ENCODE data around the gene KIRREL3.

The KIRREL3 gene

GRCh38 chr11:126409620-126409985 is 591.0 kb downstream of the KIRREL3 start:
- no peak overlapping the region for H3K27ac Mint-ChIP-seq

GRCh38 chr11:126408901-126409619 is 591.5 kb downstream of the KIRREL3 start:
- H3K9me3 Mint-ChIP-seq = no peaks in the 10 kb centered on the region
- peak overlapping the region; percentile 12 for H3K27ac Mint-ChIP-seq
- no peak for DNase-seq
- no peak overlapping the region for H3K4me3 Mint-ChIP-seq
- H3K4me1 Mint-ChIP-seq = no peaks in the 10 kb centered on the region
- CTCF ChIA-PET = no interaction called here
- no peaks in the 10 kb centered on the region for H3K36me3 Mint-ChIP-seq
- no peaks in the 10 kb centered on the region for H3K27me3 Mint-ChIP-seq

More at GRCh38 chr11:126409620-126409985, 591.0 kb downstream of the KIRREL3 start:
- H3K36me3 Mint-ChIP-seq = no peaks in the 10 kb centered on the region
- CTCF ChIA-PET = no interaction called here
- no peaks in the 10 kb centered on the region for H3K9me3 Mint-ChIP-seq
- H3K27me3 Mint-ChIP-seq = no peaks in the 10 kb centered on the region
- DNase-seq = no peak
- no peaks in the 10 kb centered on the region for H3K4me1 Mint-ChIP-seq
- H3K4me3 Mint-ChIP-seq = no peak overlapping the region

- Mint-ChIP-seq H3K4me3 (no peak overlapping the region), H3K27me3 (no peaks in the 10 kb centered on the region), H3K9me3 (no peaks in the 10 kb centered on the region), H3K27ac (no peak overlapping the region), H3K4me1 (no peaks in the 10 kb centered on the region), H3K36me3 (no peaks in the 10 kb centered on the region)
- CTCF ChIA-PET = no interaction called here
- no peak for DNase-seq
Measured at GRCh38 chr11:126408496-126408895, 592.1 kb downstream of the KIRREL3 start.

- Mint-ChIP-seq H3K27ac (no peak overlapping the region), H3K27me3 (no peaks in the 10 kb centered on the region), H3K36me3 (no peaks in the 10 kb centered on the region), H3K9me3 (no peaks in the 10 kb centered on the region), H3K4me1 (no peaks in the 10 kb centered on the region), H3K4me3 (no peak overlapping the region)
- CTCF ChIA-PET = no interaction called here
- DNase-seq = no peak
Measured at GRCh38 chr11:126407682-126408288, 592.8 kb downstream of the KIRREL3 start.

- Mint-ChIP-seq H3K4me1 (no peaks in the 10 kb centered on the region), H3K4me3 (no peak overlapping the region), H3K27me3 (no peaks in the 10 kb centered on the region), H3K36me3 (no peaks in the 10 kb centered on the region), H3K9me3 (no peaks in the 10 kb centered on the region), H3K27ac (no peak overlapping the region)
- CTCF ChIA-PET = no interaction called here
- no peak for DNase-seq
Measured at GRCh38 chr11:126407101-126407521, 593.5 kb downstream of the KIRREL3 start.

- Mint-ChIP-seq H3K4me1 (no peaks in the 10 kb centered on the region), H3K4me3 (no peak overlapping the region), H3K9me3 (no peaks in the 10 kb centered on the region), H3K36me3 (no peaks in the 10 kb centered on the region), H3K27ac (no peak overlapping the region), H3K27me3 (no peaks in the 10 kb centered on the region)
- CTCF ChIA-PET = interaction anchor here (1.1 kb wide), 1 partner anchor 14 kb away, joined by 3 read pairs; no protein-coding TSS in a partner anchor
- DNase-seq = no peak
Measured at GRCh38 chr11:126406368-126406767, 594.2 kb downstream of the KIRREL3 start.

GRCh38 chr11:126405906-126406305 is 594.7 kb downstream of the KIRREL3 start:
- Mint-ChIP-seq H3K27me3 (no peaks in the 10 kb centered on the region), H3K27ac (no peak overlapping the region), H3K4me1 (no peaks in the 10 kb centered on the region), H3K9me3 (no peaks in the 10 kb centered on the region), H3K36me3 (no peaks in the 10 kb centered on the region), H3K4me3 (no peak overlapping the region)
- CTCF ChIA-PET = interaction anchor here (1.1 kb wide), 1 partner anchor 14 kb away, joined by 3 read pairs; no protein-coding TSS in a partner anchor
- no peak for DNase-seq

GRCh38 chr11:126405374-126405773 is 595.2 kb downstream of the KIRREL3 start:
- Mint-ChIP-seq H3K9me3 (no peaks in the 10 kb centered on the region), H3K27me3 (no peaks in the 10 kb centered on the region), H3K36me3 (no peaks in the 10 kb centered on the region), H3K4me1 (no peaks in the 10 kb centered on the region), H3K4me3 (no peak overlapping the region), H3K27ac (no peak overlapping the region)
- CTCF ChIA-PET = interaction anchor here (1.1 kb wide), 1 partner anchor 13 kb away, joined by 3 read pairs; no protein-coding TSS in a partner anchor
- DNase-seq = no peak

- Mint-ChIP-seq H3K27ac (no peak overlapping the region), H3K9me3 (no peaks in the 10 kb centered on the region), H3K4me3 (no peak overlapping the region), H3K36me3 (no peaks in the 10 kb centered on the region), H3K27me3 (peaks cover 4% of the 10 kb centered on the region), H3K4me1 (no peaks in the 10 kb centered on the region)
- DNase-seq = no peak
- CTCF ChIA-PET = interaction anchor here (0.5 kb wide), 1 partner anchor 23 kb away, joined by 3 read pairs; no protein-coding TSS in a partner anchor
Measured at GRCh38 chr11:126404367-126404766, 596.2 kb downstream of the KIRREL3 start.

GRCh38 chr11:126403658-126404057 is 596.9 kb downstream of the KIRREL3 start:
- Mint-ChIP-seq H3K4me3 (no peak overlapping the region), H3K9me3 (no peaks in the 10 kb centered on the region), H3K27me3 (peaks cover 4% of the 10 kb centered on the region), H3K27ac (no peak overlapping the region), H3K36me3 (no peaks in the 10 kb centered on the region), H3K4me1 (no peaks in the 10 kb centered on the region)
- no peak for DNase-seq
- CTCF ChIA-PET = no interaction called here

GRCh38 chr11:126403022-126403581 is 597.5 kb downstream of the KIRREL3 start:
- CTCF ChIA-PET = no interaction called here
- DNase-seq = no peak
- H3K4me3 Mint-ChIP-seq = no peak overlapping the region
- no peaks in the 10 kb centered on the region for H3K36me3 Mint-ChIP-seq
- no peaks in the 10 kb centered on the region for H3K9me3 Mint-ChIP-seq
- H3K4me1 Mint-ChIP-seq = no peaks in the 10 kb centered on the region
- peaks cover 4% of the 10 kb centered on the region for H3K27me3 Mint-ChIP-seq
- H3K27ac Mint-ChIP-seq = no peak overlapping the region

- no peak for DNase-seq
- Mint-ChIP-seq H3K9me3 (no peaks in the 10 kb centered on the region), H3K36me3 (no peaks in the 10 kb centered on the region), H3K4me3 (no peak overlapping the region), H3K27ac (no peak overlapping the region), H3K4me1 (no peaks in the 10 kb centered on the region), H3K27me3 (peaks cover 4% of the 10 kb centered on the region)
- CTCF ChIA-PET = no interaction called here
Measured at GRCh38 chr11:126400479-126400878, 600.1 kb downstream of the KIRREL3 start.

GRCh38 chr11:126400019-126400418 is 600.6 kb downstream of the KIRREL3 start:
- DNase-seq = no peak
- Mint-ChIP-seq H3K4me1 (no peaks in the 10 kb centered on the region), H3K9me3 (no peaks in the 10 kb centered on the region), H3K4me3 (no peak overlapping the region), H3K27ac (no peak overlapping the region), H3K36me3 (no peaks in the 10 kb centered on the region), H3K27me3 (peaks cover 4% of the 10 kb centered on the region)
- CTCF ChIA-PET = no interaction called here

GRCh38 chr11:126398721-126399120 is 601.8 kb downstream of the KIRREL3 start:
- Mint-ChIP-seq H3K4me3 (no peak overlapping the region), H3K27me3 (peaks cover 4% of the 10 kb centered on the region), H3K27ac (no peak overlapping the region), H3K36me3 (no peaks in the 10 kb centered on the region), H3K4me1 (no peaks in the 10 kb centered on the region), H3K9me3 (no peaks in the 10 kb centered on the region)
- no peak for DNase-seq
- CTCF ChIA-PET = no interaction called here

GRCh38 chr11:126398296-126398695 is 602.3 kb downstream of the KIRREL3 start:
- no peaks in the 10 kb centered on the region for H3K36me3 Mint-ChIP-seq
- H3K27ac Mint-ChIP-seq = no peak overlapping the region
- H3K4me3 Mint-ChIP-seq = no peak overlapping the region
- peaks cover 4% of the 10 kb centered on the region for H3K27me3 Mint-ChIP-seq
- H3K9me3 Mint-ChIP-seq = no peaks in the 10 kb centered on the region
- H3K4me1 Mint-ChIP-seq = no peaks in the 10 kb centered on the region
- no peak for DNase-seq
- CTCF ChIA-PET = no interaction called here

Measured in activated naive CD4-positive, alpha-beta T cell treated with anti-CD3 and anti-CD28 coated beads, Interleukin-2, amount 10 ng/mL, durations not matched to agents 7 days and 5 days (primary cell).